ENCODE measurements around the gene CCDC192.
A peak's percentile ranks its signal among the peaks of the same experiment; 100 is the strongest.
"Not testable (repeated sequence)": the region's sequence is repeated elsewhere in the genome, so short reads cannot be mapped to it uniquely, and the experiment has no call there.

CCDC192 gene

DNA sequence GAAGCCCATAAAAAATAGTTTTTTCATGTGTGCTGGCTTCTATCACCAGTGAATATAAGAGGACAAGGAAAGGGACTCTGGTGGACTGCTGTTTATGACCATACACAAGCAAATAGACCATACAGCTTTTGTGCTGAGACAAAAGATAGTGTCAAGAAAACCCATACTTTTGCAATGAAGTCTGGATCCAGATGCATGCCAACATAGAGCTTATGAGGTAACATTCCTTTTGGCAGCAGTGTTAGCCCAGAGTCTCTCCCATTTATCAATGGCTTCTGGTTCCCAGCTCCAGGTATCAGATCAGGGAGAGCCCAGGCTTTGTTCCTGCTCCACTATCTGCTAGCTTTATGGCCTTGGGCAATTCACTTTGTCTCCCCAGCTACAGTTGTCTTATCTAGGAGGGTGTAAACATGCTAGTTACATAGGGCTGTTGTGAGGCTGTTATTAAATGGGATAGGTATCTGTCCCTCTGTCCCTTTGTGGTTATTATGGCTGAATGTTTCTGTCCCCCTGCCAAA is 55.6 kb downstream of the CCDC192 start:
- no peak for FAIRE-seq

DNA sequence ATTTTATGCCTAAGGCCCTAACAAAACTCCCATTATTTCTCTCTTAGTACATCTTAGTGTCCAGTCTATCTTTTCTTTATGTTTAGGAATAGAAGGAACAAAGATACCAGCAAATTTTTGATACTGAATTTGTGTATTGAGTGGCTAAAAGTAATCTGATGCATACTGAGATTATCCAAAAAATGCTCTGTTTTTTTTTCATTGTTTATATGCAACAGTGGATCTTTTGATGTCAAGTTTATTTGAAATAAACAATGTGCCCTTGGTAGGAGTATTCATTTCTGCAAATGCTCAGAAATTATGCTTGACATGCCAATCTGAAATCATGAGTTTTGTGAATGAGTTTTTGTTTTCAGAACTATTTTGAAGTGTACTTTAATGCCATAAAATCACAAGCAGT is 58.7 kb downstream of the CCDC192 start:
- FAIRE-seq (no peak), DNase-seq (ENCODE audit: low spot score) (no peak)

More for the DNA sequence above, 55.6 kb downstream of the CCDC192 start:
- DNase-seq (ENCODE audit: low spot score), result no peak

DNA sequence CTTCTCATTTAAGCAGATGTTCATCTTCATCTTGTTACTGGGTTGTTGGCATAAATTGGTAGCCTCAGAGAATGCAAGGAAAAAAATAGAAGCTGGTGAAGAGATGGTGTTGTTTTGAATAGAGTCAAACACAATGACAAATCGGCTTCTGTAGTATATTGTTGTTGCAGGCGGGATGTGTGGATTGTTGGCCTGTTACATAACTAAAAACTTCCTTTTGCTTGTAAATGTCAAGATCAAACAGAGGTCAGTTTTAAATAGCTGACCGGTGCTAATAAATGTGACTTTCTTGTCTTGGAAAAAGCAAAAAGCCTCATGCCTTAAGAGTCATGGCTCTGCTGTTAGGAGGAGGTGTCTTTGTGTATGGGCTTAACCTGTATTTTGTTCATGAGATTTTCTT is 59.2 kb downstream of the CCDC192 start:
- DNase-seq (ENCODE audit: low spot score), result no peak
- FAIRE-seq, result no peak

DNA sequence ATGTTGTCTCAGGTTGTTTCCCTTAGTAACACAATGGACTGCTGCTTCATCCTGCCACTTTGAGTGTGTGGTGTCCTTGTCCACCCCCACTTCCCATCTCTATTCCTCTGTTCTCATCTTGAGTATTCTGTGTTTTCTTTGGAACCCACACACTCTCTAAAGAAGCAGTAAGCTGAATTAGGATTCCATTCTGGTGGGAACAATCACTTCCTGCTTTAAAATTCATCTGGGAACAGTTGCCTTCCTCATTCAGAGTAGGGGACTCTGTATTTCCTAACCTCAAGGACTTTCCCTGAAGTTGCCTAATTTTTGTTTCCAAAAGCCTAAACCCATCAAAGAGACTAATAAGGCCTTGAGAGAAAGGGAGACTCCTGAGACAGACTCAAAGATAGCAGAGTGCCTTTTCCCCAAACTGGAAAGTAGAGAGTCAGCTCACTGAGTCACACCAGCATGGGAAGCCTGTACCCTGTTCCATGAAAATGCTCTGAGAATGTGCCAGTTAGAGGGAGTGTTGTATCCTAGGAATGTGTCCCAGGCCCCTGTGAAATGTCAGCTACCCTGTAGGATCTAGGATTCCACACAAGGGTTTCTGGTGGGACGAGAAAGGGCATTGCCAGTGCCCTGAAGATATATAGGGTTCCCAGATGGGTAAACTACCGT is 63.6 kb downstream of the CCDC192 start:
- FAIRE-seq (no peak), DNase-seq (ENCODE audit: low spot score) (no peak)

DNA sequence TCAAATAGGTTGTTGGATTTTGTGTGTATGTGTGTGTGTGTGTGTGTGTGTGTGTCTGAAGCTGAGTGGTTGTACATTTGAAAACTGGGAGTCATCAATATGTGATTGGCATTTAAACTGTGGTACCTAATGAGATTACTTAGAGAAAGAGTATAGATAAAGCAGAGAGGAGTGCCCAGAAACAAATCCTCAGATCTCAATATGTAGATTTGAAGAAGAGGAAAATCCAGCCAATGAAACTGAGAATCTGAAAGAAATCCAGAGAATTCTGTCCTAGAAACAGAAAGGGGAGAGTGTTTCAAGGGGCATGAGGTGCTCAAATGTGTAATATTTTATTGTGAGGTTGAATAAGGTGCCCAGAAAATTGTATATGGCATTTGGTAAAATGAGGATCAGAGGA is 66.2 kb downstream of the CCDC192 start:
- FAIRE-seq, result no peak
- DNase-seq (ENCODE audit: low spot score), result no peak

DNA sequence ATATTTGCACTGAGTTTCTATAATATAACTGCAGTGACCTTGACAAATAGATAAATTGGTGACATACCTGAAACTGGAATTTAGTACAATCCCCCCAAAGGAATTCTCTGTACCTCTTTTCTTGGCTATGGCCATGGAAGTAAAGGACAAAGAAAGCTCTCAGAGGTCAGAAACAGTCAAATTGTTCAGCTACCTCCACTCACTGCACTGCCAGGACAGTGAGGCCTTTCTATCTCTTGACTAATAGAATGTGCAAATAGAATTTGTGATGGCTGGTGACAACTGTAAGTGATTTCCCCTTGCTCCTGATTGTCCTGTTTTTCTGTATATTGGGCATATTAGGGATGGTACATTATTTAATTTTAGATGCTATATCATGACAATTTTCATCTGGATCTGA is 67.1 kb downstream of the CCDC192 start:
- FAIRE-seq, result no peak
- no peak for DNase-seq (ENCODE audit: low spot score)

DNA sequence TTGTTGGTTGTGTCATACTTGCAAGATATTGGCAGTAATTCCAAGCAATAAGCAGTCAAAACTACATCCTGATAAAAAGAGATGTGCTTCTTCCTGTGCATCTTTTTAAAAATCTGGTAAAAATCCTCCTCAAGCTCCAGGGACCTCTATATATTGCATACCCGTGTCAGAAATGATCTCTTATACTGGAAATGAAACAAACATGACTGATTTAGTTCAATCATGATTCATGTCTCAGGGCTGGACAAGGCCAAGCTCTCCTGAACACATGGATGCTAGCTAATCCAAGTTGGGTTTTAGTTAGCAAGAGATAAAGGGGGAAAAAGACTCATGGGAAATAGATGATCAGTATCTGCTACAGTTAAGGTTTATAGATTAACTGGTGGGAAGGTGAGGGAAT is 69.3 kb downstream of the CCDC192 start:
- DNase-seq (ENCODE audit: low spot score) (no peak), FAIRE-seq (no peak)

DNA sequence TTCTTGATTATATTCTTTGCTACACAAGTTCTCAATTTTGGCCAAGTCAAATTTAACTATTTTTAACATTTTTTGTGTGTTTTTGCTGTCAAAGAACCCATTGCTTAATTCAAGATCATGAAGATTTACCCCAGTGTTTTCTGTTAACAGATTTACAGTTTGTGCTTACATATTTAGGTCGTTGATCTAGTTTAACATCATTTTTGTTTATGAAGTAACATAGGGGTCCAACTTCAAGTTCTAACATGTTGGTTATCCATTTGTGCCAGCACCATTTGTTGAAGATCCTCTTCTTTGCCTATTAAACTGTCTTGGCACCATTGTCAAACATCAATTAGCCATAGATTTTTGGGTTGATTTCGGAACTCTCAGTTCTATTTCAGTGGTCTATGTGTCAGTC is 71.0 kb downstream of the CCDC192 start:
- DNase-seq (ENCODE audit: low spot score), result no peak
- FAIRE-seq, result no peak

DNA sequence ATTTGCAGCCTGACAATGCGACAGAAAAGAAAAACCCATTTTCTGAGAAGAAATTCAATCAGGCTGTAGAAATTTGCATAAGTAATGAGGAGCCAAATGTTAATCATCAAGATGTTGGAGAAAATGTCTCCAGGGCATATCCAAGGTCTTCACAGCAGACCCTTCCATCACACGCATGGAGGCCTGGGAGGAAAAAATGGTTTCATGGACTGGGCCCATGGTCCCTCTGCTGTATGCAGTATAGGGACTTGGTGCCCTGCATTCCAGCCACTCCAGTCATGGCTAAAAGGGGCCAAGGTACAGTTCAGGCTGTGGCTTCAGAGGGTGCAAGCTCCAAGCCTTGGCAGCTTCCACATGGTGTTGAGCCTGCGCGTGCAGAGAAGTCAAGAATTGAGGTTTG is 73.3 kb downstream of the CCDC192 start:
- DNase-seq (ENCODE audit: low spot score), result no peak
- no peak for FAIRE-seq

DNA sequence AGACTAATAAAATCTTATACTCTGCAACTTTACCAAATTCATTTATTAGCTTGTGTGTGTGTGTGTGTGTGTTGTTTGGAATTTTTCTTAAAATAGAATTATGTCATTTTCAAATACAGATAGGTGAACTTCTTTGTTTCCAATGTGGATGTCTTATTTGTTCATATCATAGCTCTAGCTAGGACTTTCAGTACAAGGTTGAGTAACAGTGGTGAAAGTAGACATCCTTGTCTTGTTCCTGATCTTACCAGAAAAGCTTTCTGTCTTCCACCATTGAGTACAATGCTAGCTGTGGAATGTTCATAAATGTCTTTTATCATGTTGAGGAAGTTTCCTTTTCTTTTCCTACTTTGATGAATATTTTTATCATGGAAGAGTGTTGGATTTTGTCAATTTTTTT is 74.8 kb downstream of the CCDC192 start:
- FAIRE-seq, result no peak

DNA sequence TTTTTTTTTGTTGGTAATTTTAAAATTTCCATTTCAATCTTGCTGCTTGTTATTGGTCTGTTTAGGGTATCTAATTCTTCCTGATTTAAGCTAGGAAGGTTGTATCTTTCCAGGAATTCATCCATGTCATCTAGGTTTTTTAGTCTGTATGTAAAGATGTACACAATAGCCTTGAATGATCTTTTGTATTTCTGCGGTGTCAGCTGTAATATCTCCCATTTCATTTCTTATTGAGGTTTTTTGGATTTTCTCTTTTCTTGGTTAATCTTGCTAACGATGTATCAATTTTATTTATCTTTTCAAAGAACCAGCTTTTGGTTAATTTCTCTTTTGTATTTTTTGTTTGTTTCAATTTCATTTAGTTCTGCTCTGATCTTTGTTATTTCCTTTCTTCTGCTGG is 79.3 kb downstream of the CCDC192 start:
- not testable (repeated sequence) for DNase-seq (ENCODE audit: low spot score); FAIRE-seq

More for the DNA sequence above, 74.8 kb downstream of the CCDC192 start:
- no peak for DNase-seq (ENCODE audit: low spot score)

DNA sequence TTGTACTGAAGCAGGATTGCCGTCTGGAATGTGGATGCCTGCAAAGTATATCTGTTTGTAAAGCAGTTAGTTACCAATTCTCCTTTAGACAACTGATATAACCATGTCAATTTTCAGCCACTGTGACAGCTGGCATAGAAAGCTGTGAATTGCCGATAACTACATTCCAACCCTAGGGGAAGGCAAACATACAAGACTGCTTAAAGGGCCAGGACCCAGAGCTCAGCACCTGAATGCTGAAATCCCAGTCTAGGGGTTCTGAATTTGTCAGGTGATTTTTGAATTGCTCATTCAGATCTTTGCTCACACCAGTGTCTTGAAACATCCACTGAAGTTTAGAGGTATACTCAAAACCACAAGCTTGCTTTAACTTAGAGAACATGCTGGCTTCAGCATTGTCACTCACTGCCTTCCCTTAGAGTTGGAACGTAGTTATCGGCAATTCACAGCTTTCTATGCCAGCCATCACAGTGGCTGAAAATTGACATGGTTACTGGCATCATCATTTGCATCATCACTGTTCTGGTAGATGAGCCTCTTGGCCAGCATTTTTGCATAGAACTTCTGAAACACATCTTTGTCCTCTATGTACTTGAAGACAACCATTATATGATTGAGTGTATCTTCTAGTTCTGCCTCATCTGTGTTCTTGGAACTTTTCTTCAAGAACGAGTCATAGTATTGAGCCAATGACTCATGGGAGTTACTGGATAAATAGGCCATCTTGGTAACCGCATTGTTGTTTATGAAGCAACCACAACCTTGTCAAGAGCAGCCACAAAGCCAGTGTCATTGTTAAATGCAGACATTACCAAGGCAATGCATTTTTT is 82.1 kb downstream of the CCDC192 start:
- FAIRE-seq (peak; percentile 89), DNase-seq (ENCODE audit: low spot score) (peak; percentile 80)

DNA sequence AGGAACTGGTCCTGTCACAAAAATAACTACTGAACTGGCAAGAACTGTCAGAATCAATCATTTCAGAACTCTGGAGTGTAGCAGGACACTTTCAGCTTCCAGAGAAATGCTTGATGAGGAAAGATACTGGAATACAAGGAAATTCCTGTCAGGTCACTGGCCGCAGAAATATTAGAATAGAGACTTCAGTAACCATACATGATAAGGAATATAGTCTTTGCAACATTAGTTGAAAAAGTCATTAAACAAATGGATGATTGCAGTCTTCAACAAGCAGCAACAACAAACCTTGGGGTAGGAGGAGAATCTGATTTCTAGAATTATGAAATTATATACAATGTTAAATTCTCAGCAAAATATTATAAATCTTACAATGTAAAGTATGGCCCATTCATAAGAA is 88.2 kb downstream of the CCDC192 start:
- no peak for FAIRE-seq
- no peak for DNase-seq (ENCODE audit: low spot score)

DNA sequence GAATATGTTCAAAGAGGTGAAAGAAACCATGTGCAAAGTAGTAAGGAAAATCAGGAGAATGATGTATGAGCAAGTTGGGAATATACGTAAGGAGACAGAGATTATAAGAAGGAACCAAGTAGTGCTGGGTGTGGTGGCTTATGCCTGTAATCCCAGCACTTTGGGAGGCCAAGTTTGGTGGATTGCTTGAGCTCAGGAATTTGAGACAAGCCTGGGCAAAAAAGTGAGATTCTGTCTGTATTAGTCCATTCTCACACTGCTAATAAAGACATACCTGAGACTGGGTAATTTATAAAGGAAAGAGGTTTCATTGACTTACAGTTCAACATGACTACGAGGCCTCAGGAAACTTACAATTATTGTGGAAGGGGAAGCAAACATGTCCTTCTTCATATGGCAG is 88.7 kb downstream of the CCDC192 start:
- not testable (repeated sequence) for DNase-seq (ENCODE audit: low spot score); FAIRE-seq

DNA sequence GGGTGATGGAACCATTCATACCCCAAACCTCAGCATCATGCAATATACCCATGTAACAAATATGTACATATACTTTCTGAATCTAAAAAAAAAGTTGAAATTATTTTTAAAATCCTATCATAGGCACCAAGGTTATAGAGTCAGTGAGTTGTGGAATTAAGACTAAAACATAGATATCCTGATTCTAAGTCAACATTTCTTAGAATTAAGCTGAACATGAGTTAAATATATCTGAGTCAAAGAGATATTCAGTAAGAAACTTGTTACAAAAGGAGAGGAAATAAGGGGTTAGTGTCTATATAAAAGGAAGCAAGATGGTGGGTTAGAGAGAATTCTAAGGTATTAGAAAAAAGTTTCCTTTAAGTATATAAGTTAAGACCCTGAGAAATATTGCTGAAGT is 89.9 kb downstream of the CCDC192 start:
- DNase-seq (ENCODE audit: low spot score) (no peak), FAIRE-seq (no peak)

DNA sequence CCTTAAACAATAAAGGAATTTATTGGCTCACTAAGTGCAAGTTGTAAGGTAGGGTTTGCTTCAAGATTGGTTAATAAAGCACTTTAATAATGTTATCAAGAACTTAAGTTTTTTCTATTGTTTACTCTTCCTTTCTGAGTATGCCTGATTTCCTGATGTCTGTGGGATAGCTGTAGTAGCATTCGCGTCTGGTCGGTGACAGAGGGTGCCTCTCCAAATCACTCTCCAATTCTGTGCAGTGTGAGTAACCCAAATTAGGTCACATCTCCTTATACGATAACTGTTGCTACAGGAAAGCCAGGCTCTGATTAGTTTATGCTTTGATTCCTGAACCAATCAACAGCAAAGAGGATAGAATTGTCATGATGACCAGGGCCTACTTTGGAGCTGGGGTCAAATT is 90.7 kb downstream of the CCDC192 start:
- DNase-seq (ENCODE audit: low spot score), result no peak
- no peak for FAIRE-seq

DNA sequence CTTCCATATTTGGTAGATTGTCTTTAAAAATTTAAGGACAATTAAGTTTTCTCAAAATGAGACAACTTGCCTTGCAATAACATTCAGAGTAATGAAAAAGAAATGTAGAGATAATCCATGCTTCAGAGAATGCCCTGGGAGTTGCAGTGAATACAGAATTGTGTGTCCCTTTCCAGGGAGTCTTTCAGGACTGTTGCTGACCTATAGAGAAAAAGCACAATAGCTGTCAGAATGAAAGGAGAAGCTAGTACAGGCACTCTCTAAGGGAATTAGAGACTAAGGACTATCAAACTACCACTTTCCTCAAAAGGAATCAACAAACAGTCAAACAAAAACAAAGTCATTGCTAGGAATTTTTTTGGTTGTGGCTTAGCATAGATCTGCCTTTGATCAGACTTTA is 93.0 kb downstream of the CCDC192 start:
- no peak for DNase-seq (ENCODE audit: low spot score)

DNA sequence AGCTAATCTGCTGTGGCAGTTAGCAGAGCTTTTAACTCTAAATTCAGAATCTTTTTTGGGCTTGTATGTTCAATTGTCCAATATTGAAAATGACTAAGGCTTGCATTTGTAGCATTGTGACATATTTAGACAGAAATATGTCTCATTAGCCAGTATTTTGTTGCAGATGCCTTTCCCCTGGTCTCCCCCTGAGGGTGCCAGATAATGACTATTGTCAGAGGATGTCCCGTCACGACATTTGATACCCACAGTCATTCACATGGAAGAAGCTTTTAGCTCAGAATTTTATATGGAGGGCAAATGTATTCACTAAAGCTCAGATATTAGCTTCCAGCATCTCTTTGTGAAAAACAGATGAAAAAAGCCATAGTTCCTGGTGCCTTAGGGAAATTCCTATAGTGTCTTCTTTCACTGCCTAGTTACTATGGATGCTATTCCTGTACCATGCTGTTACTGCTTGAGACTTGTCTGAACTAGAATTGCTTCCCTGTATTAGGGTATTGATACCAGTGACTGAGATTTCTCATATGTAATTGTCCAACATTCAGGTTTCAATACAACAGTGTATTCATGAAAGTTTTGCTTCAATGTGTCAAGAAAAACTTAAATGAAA is 96.2 kb downstream of the CCDC192 start:
- FAIRE-seq (no peak), DNase-seq (ENCODE audit: low spot score) (no peak)

More for the DNA sequence above, 93.0 kb downstream of the CCDC192 start:
- no peak for FAIRE-seq

DNA sequence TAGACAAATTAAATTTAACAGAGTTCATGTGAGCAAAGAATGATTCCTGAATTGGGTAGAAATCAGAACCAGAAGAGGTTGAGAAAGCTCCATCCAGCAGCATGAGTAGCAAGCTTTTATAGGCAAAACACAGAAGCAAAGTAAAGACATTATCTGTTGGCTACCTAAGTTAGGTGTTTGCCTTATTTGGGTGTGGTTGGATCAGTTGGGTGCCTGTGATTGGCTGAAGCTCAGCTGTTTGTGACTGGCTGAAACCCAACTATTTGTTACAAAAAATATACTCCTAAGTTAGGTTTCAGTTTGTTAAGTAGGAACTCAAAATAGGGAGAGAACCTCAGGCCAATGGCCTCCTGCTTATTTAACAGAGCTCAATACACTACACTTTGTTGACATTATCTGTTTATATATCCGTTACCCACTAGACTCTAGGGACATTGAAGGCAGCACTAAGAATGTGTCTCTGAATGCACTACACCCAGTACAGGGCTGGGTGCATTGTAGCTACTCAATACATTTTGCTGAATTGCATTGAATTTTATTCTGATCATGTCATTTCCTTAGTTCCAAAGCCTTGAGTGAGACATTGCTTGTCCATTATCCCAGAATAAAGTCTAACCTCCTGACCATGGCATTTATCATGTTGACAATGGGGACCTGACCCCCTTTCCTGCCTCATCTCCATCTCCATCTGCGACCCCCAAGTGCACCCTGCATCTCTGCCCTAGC is 98.7 kb downstream of the CCDC192 start:
- DNase-seq (ENCODE audit: low spot score) (no peak), FAIRE-seq (no peak)

DNA sequence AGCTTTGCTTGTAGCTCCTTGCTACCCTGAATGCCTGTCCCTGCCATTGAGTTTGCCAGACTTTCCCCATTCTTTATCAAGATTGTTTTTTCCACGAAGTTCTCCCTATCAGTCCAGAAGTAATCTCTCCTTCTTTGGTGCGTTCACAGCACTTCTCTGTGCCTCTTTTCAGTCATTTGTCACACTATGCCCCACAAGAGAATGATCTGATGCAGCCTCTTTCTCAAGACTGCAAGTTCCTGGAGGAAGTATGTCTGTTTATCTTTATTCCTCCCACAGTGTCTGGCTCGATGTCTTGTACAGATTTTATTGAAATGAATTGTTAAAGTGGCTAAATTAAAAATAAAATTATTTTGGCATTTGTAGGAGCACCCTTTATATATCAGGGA is 99.3 kb downstream of the CCDC192 start:
- FAIRE-seq (no peak), DNase-seq (ENCODE audit: low spot score) (no peak)

DNA sequence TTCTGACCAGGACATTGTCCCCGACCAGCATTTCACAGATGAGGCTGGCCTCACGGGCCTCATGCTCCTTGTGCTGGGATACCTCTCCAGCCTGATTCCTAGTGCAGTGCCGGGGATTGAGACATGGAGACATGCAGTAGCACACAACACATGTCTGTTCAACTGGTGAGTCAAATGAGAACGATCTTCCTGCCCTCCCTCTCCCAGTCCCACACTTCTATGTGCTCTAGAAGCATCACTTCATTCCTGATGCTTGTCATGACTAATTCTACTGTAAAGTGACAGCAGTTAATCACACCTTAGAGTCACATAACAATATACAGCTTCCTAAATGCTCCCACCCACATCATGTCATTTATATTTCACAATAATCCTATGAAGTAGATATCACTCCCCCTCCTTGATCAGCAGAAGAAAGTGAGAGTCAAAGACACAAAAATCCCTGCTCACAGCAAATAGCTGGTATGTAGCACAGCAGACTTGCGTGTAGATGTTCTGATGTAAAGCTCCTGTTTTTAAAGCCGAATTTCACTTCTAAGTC is 101.8 kb downstream of the CCDC192 start:
- no peak for FAIRE-seq
- DNase-seq (ENCODE audit: low spot score), result no peak

All from RCC 7860 (cell line).